Umbilical cord (tissue), 2 donors: Measurements from ENCODE around the gene ELOB. TPM values are rescaled to one million over a fixed set of nuclear protein-coding genes. Genes with fewer than 3 reads are reported as not detected.

Source experiments
- DNase-seq: peaks from one replicate; pipeline ENCODE4 v3.0.0-alpha.2; 2015; ENCODE audit warnings: low spot score
- total RNA-seq: library from RNA; depleted of rRNA; stranded (reverse); fragments of >200 nt; gene quantifications from one replicate; pipeline ENCODE4 v1.2.3, GENCODE V29; 2014; ENCODE audit warnings: low replicate concordance; ENCODE audit not compliant: insufficient read depth

Gene ELOB
- total RNA-seq, 1 donor from 2014 or later, result 159 TPM

DNA sequence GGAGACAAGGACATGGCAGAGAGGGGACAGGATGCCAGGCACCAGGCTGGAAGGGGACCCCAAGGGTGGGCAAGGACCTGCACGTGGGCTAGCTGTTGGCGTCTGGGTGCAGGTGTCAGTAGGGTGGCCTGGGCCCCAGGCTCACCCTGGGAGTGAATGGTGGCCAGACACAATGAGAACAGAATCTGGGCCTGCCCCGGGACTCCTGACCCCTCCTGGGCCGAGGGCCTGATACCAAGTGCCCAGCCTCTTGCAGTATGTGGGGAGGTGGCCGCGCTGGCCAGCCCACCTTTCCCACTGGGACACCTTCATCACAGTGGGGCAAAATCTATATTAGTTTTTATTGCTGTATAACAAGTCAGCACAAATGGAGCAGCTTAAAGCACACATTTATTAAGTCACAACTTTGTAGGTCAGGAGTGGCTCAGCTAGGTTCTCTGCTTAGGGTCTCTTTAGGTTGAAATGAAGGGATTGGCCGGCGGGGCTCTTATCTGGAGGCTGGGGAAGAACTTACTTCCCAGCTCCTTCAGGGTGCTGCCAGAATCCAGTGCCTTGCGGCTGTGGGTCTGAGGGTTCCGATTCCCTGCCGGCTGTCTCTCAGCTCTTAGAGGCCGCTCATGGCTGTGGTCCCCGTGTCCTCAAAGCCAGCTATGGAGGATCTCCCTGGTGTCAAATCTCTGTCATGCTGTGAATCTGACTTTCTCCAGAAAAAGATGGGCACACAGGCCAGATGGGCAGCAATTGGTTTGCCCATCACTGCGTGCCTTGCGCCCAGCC lies 6.7 kb upstream of the ELOB start:
- DNase-seq, result no peak

DNA sequence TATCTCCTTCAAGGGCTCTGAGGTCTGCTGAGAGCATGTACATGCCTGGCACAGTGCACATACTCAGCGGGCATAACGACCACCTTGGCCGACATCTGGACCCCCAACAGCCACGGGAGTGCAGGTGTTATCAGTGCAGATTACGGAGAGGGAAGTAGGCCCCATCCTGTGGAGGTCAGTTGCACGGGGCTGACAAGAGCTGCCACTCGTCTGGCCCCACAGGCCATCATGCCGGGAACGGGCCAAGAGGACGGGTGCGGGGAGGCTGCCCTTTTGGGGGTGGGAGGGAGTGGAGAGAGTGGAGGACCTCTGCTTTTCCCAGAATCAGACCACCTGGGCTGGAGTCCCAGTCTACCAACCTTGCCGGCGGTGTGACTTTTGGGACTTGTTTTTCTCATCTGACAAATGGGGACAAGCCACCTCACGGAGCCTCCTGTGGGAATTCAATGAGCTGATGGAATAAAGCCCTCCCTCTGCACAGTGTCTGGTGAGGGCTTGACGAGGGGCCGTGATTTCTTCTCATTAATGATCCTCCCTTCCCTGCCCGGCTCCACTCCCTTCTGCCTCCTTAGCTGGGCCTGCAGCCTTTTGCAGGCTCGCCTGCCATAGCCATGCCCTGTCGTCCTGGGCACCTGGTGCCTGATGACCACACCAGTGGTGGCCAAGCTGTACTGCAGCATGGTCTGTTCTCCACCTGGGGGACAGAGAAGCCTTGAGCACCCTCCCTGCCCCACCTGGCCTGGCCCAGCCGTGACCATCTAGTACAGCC lies 5.7 kb upstream of the ELOB start:
- DNase-seq, result no peak

DNA sequence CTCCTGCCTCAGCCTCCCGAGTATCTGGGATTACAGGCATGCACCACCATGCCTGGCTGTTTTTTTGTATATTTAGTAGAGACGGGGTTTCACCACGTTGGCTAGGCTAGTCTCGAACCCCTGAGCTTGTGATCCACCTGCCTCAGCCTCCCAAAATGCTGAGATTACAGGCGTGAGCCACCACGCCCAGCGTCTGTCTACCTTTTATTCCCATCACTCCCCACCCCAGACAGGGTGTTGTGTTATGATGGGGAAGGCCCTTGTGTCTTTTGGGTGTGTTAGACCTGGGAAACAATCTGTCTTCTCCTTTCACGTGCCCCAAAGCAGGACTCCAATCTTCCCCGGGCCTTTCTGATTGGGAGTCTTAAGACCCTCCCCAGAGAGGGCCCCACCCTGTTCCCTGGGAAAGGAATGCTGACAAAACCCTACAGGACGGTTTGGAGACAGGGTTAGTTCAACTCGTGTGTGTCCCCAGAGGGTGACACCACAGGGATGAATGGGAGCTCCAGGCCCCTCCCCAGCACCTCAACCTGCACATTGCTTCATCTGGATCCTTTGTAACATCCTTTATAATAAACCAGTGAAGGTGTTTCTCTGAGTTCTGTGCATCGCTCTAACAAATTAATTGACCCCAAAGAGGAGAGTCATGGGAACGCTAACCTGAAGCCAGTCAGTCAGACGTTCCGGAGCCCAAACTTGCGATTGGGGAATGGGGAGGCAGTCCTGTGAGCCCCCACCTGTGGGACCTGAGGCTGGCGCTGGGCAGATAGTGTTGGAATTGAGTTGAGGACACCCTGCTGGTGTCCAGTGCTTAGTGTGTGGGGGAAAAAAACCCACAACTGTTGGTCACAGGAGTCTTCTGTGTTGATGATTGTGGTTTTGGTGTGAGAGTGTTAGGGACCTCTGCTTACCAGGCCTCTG lies 3.2 kb upstream of the ELOB start:
- DNase-seq, result no peak

DNA sequence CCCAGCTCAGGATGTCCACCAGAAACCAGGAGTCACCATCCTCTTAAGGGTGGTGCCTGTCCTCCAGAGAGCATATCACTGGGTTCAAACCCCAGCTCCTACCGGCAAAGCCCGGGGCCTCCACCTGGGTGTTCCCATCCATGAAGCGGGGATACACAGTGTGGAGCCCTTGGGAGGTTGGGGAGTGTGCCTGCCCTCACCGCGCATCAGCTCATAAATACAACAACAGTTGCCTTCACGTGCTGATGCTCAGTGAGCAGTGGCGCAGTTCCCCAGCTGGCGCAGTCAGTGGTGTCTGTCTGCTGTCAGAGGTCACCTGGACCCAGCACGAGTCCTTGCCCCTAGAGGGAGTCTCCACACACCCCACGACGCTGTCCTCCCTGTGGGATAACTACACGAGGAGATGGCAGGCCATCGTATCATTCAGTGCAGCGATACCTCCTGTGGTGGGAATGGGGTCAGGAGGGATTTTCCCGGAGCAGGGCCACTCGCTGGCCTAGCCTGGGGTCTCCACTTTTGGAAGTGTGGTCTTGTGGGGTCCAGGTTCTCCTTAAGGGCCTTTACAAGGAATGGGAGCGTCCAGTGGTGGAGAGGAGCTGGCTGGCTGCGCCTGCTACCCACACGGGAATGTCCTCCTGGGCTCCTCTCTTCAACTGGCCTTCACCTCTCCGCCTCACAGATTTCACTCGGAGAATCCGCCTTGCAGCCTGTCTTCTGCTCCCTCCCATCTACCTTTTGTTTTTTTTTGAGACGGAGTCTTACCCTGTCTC lies 2.3 kb upstream of the ELOB start:
- DNase-seq, result no peak

DNA sequence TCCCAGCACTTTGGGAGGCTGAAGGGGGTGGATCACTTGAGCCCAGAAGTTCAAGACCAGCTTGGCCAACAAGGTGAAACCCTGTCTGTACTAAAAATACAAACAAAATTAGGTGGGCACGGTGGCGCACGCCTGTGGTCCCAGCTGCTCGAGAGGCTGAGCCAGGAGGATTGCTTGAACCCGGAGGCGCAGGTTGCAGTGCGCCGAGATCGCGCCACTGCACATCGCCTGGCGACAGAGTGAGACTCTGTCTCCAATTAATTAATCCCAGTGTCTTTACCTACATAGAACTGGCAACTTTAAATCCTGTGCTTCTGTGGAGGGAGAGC lies 1.5 kb upstream of the ELOB start:
- DNase-seq, result no peak

DNA sequence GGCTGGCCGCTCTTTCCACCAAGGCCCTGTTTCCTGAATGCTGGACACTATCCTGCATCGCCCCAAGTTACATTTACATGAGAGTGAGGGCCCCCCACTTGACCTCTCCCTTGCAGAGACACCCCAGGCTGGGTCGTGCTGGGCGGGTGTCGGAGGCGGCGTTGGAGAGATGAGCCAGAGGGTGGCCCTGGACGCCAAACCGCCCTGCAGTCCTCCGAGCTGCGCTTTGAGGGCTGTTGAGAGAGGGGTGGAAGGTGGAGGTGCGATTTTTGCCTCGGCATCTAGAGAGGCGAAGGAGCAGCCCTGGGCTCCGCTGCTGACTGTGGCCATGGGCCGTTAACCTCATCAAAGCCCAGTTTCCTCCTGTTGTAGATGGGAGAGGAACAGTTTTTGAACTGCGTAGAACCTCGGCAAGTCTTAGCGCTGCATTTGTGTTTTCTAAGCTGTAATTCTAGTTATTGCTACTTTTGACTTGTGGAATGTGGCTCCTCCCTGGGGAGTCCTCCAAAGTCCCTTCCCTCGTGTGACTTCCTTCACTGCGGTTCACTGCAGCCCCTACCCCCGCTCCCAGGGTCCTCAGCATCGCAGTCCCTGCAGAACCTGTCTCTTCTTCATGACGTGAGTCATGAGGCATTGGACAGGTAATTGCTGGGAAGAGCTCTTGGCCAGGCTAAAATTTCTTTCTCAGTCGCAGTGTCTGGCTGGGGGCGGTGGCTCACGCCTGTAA lies 986 bp upstream of the ELOB start:
- DNase-seq, result peak; percentile 45

DNA sequence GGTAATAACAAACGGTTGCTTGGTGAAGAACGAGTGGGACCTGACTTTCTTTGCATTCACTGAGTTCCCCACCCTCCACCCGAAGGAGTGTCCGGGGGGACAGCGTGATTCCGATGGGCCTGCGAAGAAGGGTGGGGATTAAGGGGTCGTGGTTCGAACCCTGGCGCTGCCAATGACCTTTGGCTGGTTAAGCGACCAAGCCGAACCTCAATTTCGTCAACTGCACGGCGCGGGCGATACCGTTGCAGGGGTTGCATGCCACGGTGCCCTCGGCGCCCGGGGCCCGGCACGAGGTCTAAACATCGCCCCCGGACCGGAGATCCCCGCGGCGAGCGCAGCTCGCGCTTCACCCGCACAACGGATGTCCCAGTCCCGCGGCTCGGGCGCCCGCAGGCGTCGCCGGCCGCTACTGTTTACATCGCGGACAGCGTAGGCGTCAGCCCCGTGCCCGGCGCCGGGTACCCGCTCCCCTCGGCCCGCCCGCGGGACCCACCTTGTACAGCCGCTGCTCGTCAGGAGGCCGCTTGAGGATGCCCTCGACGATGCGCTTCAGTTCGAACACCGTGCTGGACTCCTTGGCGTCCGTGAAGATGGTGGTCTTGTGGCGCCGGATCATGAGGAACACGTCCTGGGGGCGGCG lies 460 bp downstream of the ELOB start:
- DNase-seq, result no peak

DNA sequence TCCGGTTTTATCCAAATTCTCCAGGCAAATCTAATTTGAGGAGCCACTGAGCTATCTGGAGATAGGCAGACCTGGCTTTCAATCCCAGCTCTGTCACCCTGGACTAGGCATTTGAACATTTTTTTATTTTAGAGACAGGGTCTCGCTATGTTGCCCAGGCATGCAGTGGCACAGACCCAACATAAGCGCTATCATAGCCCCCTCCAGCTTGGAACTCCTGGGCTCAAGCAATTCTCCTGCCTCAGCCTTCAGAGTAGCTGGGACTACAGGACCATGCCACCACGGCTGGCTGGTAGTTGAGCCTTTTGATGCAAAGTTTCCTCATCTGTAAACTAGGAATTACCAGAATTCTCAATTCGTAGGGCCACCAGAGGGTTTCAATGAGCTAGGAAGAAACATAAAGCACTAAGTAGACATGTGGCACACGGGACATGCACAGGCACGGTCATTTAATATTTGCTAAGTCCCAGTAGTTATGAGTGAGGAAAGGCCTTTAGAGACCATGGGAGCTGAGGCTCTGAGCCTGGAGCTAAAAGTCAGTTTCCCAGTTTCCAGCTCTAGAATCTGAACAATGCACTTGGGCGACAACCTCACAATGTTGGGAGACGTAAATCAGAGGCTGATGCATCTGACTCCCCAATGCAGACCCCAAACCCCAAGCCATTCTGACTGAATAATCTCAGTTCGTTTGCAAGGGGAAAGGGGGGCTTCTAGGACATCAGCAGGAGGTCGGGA lies 1.1 kb downstream of the ELOB start:
- no peak for DNase-seq

DNA sequence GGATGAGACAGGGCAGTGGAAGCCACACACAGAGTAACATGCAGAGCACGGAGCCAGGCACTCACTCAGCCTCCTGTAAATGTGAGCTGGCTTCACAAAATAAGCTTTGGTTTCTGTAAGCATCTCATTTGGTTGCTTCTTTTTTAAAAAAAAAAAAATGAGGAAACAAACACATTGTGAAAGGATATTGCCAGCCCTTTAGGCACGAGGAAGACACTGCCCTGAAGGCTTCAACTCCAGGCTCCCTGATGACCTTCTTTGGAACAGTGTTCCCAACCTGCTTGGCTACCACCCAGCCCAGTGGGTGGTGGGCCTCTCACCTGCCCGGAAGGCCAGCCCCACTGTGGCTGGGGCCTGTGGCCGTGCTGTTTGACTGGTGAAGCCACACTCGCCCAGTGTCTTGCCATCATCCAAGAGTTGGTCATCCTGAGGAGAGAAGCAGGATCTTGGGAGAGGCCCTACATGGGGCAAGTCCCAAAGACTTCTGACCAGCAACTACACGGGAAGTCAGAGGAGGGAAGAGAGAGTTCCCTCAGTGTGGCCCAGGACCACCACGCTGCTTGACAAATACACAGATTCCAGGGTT lies 1.9 kb downstream of the ELOB start:
- DNase-seq, result no peak

DNA sequence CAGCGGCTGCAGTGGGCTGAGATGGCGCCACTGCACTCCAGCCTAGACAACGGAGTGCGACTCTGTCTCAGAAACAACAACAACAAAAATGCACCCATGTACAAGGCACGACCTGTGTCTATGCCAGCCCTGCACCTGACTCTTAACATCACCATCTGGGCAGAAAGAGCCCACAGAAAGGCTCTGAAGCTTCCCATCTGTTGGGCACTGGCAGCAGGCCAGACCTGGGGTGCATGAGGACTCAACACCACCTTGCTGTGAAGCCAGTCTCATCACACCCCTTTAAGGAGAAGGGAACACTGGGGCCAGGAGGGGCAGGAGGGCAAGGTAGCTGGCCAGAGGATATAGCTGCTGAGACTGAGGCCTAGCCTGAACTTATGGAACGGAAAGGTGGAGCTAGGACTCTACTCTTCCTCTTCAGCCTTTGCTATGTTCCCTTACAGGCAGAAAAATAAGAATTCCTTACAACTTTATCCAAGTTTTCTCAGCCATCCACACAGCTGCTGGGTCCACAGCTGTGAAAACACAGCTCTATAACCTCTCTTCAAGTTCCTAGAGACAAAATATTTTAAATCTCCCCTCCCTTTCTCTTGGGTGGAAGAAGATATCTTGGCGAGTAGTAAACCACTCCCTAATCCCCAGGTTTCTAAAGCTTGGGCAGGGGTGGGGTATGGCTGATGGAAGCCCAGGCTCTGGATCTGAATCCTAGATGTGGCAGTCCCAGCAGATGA lies 2.8 kb downstream of the ELOB start:
- DNase-seq, result no peak

DNA sequence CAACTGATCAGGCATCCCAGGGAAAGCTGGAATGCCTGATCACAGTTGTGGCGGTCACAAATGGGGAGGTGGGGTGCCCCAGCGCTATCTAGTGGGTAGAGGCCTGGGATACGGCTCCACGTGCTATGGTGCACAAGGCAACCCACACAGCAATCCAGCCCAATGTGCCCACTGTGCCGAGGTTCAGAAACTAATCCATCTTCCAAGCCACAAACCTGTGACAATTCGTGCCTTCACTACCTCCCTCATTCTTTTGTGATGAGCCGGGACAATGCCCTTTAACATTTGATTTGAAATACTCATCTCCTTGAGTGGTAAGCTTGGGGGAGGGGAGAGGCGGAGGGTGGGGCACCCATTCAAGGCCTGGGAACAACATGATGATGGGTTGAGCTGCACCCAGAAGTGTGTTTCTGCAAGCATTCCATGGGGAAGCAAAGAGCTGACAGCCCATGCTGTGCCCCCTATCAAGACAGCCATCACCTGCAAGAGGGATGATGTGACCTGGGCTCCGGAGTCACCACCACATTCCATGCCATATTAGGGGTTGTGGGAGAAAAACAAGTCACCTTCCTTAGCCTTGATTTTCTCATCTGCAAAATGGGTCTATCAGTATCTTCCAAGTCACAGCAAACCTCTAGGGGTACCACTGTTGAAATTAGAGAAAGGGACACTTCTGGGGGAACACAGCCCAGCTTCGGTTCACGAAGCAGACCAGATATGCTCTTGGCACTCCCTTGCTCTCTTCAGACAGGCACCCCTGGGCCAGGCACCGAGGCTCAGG lies 3.7 kb downstream of the ELOB start:
- DNase-seq, result no peak

DNA sequence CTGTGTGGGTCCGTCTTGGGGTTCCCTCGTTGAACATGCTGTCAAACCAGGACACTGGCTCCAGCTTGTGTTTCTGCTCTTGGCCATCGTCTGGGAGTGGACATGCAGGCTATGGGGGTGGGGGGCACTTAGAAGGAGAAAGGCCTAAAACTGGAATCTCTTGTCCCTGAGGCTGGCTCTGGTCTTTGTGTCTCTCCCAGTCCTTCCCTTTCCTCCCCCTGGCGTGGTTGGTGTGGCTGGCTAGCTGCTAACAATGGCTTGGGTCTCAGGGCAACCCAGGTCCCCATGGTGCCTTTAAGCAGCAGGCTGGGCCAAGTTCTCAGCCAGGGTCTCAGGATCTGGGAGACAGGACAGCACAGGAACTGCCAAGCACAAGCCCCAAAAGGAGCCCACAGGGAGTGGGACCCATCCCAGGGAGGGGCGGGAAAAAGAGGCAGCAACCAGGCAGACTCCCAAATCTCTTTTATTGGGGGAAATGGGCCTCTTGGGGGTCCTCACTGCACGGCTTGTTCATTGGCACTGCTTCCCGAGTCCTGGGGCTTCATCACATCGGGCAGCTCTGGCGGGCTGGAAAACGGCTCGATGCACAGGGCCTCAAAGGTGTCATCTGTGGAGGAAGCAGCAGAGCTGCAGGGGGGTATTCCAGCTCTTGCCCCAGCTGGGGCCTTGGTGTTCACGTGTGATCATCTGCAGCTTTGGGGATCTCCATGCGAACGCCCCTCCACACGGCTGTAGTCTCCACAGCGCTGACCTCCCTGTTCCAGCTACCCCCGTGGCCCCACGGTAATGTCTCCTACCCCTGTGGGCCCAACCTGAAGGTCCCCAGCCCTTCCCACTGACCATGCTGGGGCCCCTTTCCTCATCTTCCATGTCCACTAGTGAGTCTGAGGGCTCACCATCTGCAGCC lies 5.3 kb downstream of the ELOB start:
- no peak for DNase-seq

DNA sequence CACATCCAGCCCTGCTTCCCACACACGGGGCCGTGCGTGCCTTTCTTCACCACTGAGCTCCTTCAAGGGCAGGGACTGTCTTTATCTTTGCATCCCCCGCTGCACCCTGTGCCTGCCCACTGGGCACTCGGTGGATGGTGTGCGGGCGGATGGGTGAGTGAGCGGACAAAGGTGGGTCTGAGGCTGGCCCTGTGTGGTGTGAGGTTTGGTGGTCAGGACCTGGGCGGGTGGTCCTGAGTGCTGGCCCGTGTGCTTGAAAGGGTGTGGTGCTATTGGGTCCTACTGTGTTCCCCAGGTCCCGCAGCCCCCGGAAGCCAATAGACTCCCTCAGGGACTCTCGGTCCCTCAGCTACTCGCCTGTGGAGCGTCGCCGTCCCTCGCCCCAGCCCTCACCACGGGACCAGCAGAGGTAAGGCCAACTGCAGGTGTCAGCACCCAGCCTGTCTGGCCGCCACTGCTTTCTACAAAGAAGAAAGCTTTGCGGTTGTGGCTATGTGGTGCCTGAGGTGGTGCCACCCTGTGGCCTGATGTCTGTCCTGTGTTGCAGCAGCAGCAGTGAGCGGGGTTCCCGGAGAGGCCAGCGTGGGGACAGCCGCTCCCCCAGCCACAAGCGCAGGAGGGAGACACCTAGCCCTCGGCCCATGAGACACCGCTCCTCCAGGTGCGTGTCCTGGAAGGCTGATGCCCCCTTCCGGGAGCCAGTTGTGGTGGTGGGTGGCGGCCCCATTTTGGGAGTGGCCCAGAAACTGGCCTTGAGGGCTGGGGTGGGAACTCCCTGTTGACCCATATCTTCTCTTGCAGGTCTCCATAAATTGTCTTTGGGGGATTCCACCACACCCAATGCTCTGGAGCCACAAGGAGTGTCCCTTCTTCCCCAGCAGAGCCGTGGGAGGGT lies 6.8 kb downstream of the ELOB start:
- no peak for DNase-seq

DNA sequence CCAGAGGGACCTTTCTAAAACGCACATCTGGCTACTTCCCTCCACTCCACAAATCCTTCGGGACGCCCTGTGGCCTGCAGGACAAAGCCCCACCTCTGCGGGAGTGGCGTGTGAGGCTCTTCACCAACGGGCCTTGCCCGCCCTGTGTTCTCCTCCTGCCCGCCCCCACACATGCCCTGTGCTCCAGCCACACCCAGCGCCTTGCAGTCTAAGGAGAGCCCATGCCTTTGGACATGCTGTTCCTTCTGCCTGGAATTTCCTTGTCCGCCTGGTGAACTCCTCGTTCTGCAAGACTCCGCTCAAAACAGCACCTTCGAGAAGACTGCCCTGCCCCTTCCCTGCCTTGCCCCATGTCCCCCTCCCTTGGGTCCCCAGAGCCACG lies 7.4 kb downstream of the ELOB start:
- DNase-seq, result no peak

DNA sequence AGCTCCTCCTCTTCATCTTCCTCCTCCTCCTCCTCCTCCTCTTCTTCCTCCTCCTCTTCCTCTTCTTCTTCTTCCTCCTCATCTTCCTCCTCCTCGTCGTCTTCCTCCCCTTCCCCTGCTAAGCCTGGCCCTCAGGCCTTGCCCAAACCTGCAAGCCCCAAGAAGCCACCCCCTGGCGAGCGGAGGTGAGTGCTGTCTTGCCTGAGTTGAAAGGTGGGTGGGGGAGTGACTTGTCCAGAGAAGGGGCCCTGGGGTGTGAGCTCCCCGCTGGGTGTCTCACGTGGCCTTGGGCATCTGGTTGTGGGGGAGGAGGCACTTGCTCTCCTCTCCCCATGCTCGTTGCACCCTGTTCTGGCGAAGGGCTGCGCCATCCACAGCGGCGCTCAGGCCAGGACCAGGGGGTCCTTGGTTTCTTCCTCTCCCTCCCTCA lies 8.0 kb downstream of the ELOB start:
- no peak for DNase-seq
